B cell (primary cell): Measurements from ENCODE around the gene SIL1. TPM values are rescaled to one million over a fixed set of nuclear protein-coding genes. Genes with fewer than 3 reads are reported as not detected.

Source experiments
- ATAC-seq: fragments of 200-7000 bp; cut with Tn5 transposase; one replicate; pipeline ENCODE4 v1.10.0; 2021; ENCODE audit warnings: low read depth, mild to moderate bottlenecking, moderate number of reproducible peaks, moderate library complexity
- CTCF ChIA-PET: fragments of 350-600 bp; sonication (Branson Sonifier 250); formaldehyde crosslinking; loops from one replicate; lab custom pipeline; 2021; ENCODE audit warnings: antibody characterized with exemption, inconsistent platforms; lab: Charles Lee
- POLR2A ChIA-PET: fragments of 350-600 bp; sonication (Branson Sonifier 250); formaldehyde crosslinking; loops from one replicate; lab custom pipeline; 2021; ENCODE audit warnings: antibody characterized with exemption; lab: Charles Lee
- DNase-seq: peaks from one replicate; pipeline ENCODE4 v3.0.0; 2013
- H2AFZ ChIP-seq: 2 replicates; pipeline ENCODE4 v1.6.1; 2012; ENCODE audit warnings: mild to moderate bottlenecking, low read depth, low read length; ENCODE audit not compliant: insufficient read depth, poor library complexity, severe bottlenecking
- H3K27ac ChIP-seq, 2 donors: 1 replicate in 1 of 2; 2 replicates in 1 of 2; pipeline ENCODE4 v1.5.1; 2012 to 2013; ENCODE audit warnings: low read length in 2 of 2, mild to moderate bottlenecking in 2 of 2, moderate library complexity in 1 of 2
- H3K27me3 ChIP-seq, 4 experiments: fragments of 200-600 bp in 1 of 4; sonication (generic) in 1 of 4; replicated peaks in 1 of 4; 1 replicate in 2 of 4; 2 replicates in 2 of 4; pipeline versions ENCODE4 v1.6.1 to v1.7.0; 2013 to 2016; ENCODE audit warnings: low read length in 3 of 4, mild to moderate bottlenecking in 2 of 4, mixed read lengths in 1 of 4, moderate library complexity in 1 of 4; ENCODE audit not compliant: insufficient read depth in 4 of 4, control insufficient read depth in 3 of 4; ENCODE audit errors: control extremely low read depth in 1 of 4
- H3K36me3 ChIP-seq, 2 experiments: replicated peaks in 1 of 2; 1 replicate in 1 of 2; 2 replicates in 1 of 2; pipeline versions ENCODE4 v1.6.1 to v1.7.1; 2013; ENCODE audit warnings: low read length in 1 of 2; ENCODE audit not compliant: insufficient read depth in 2 of 2, control insufficient read depth in 1 of 2; ENCODE audit errors: control extremely low read depth in 1 of 2, extremely low read depth in 1 of 2
- H3K4me1 ChIP-seq, 2 donors: fragments of 200-600 bp in 1 of 2; sonication (generic) in 1 of 2; 1 replicate in 1 of 2; 2 replicates in 1 of 2; pipeline versions ENCODE4 v1.5.1 to v1.6.1; 2013 to 2017; ENCODE audit warnings: low read length in 2 of 2; ENCODE audit not compliant: control insufficient read depth in 2 of 2, insufficient read depth in 2 of 2
- H3K4me2 ChIP-seq: replicated peaks from 2 replicates; pipeline ENCODE3; 2012; ENCODE audit warnings: mild to moderate bottlenecking, low read depth, low read length; ENCODE audit not compliant: poor library complexity, severe bottlenecking
- H3K4me3 ChIP-seq, 5 experiments: fragments of 200-600 bp in 1 of 5; sonication (generic) in 1 of 5; 1 replicate in 3 of 5; 2 replicates in 2 of 5; pipeline versions ENCODE4 v1.5.1 to v1.7.0; 2011 to 2016; ENCODE audit warnings: low read length in 4 of 5, mild to moderate bottlenecking in 4 of 5, low read depth in 2 of 5, control low read depth in 1 of 5, moderate library complexity in 1 of 5; ENCODE audit not compliant: insufficient read depth in 1 of 5; ENCODE audit errors: control extremely low read depth in 1 of 5, extremely low read depth in 1 of 5
- H3K79me2 ChIP-seq: fragments of 200-600 bp; sonication (generic); one replicate; pipeline ENCODE4 v1.6.0; 2016; ENCODE audit warnings: low read length; ENCODE audit not compliant: control insufficient read depth, insufficient read depth
- H3K9ac ChIP-seq: fragments of 200-600 bp; sonication (generic); 2 replicates; pipeline ENCODE4 v1.6.1; 2017; ENCODE audit warnings: mild to moderate bottlenecking, low read length, moderate library complexity
- H3K9me3 ChIP-seq, 3 donors: one replicate each; pipeline versions ENCODE4 v1.6.1 to v1.7.1; 2013; ENCODE audit warnings: low read length in 2 of 3; ENCODE audit not compliant: control insufficient read depth in 2 of 3, insufficient read depth in 1 of 3; ENCODE audit errors: control extremely low read depth in 1 of 3
- H4K20me1 ChIP-seq: 2 replicates; pipeline ENCODE4 v1.6.0; 2012; ENCODE audit warnings: mild to moderate bottlenecking, low read length; ENCODE audit not compliant: insufficient read depth, control insufficient read depth, poor library complexity, severe bottlenecking
- H3K27ac Mint-ChIP-seq: one replicate; pipeline ENCODE4 v1.8.0; 2021; ENCODE audit warnings: mixed read lengths
- H3K27me3 Mint-ChIP-seq: one replicate; pipeline ENCODE4 v1.8.0; 2021; ENCODE audit warnings: mixed read lengths
- H3K4me1 Mint-ChIP-seq: one replicate; pipeline ENCODE4 v1.8.0; 2021; ENCODE audit warnings: mixed read lengths
- H3K4me3 Mint-ChIP-seq: one replicate; pipeline ENCODE4 v1.8.0; 2021; ENCODE audit warnings: mixed read lengths
- H3K9me3 Mint-ChIP-seq: one replicate; pipeline ENCODE4 v1.8.0; 2022; ENCODE audit warnings: mixed read lengths; ENCODE audit not compliant: insufficient read depth
- EZH2 ChIP-seq: IDR thresholded peaks from 2 replicates; pipeline ENCODE4 v1.6.1; 2012; ENCODE audit warnings: borderline replicate concordance, low read depth, mild to moderate bottlenecking, moderate library complexity, low read length; ENCODE audit not compliant: insufficient read depth, poor library complexity, severe bottlenecking
- WGBS: methylation state at CpG from one replicate; pipeline ENCODE4 v1.1.5; 2013; ENCODE audit warnings: missing lambda C conversion rate; ENCODE audit not compliant: insufficient coverage; 5-methylcytosine and 5-hydroxymethylcytosine counted together
- intact Hi-C: fragments of 100-400 bp; cut with micrococcal nuclease; formaldehyde crosslinking; loops from one replicate; pipeline ENCODE4 v1.10.0; 2022
- polyA plus RNA-seq: library from polyadenylated mRNA; depleted of rRNA; stranded (reverse); fragments of >200 nt; gene quantifications from 2 replicates; pipeline ENCODE4 v1.2.3, GENCODE V29; 2012
- total RNA-seq, 2 donors: library from RNA; stranded (reverse); fragments of 120-200 nt in 1 of 2; gene quantifications; 1 replicate in 1 of 2; 2 replicates in 1 of 2; pipeline versions ENCODE4 v1.2.3 to v1.2.4, GENCODE V29; 2013 to 2022
- TF ChIP-seq, protein P1 (sequence below): fragments of 200-600 bp; IDR thresholded peaks from one replicate; pipeline ENCODE4 v1.8.0; 2022; ENCODE audit warnings: antibody characterized with exemption, mild to moderate bottlenecking

Gene SIL1
- total and polyA plus RNA-seq, 2 donors (not counting 1 experiment from before 2014, with no cell fraction given) = 16.9 to 19.8 TPM

DNA sequence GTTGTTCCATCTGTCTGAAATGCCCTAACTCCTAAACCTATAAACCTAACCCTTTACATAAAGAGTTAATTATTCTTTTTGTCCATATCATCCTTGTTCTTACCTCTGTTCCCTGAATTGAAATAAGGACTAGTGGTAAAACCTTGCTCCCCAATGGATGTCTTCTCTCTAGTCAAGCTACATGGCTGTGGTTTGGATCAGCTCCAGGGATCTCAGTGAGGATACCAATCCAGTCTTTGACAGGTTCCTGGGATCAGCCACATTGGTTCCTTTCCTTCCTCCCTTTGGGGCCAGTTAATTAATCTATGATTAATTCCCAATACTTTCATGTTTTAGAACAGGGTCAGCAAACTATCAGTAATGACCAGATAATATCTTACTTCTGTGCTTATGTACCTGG, 151.6 kb downstream of the SIL1 start:
- H3K36me3 ChIP-seq = peaks cover 0 to 2% of the 10 kb centered on the region in 2 experiments
- ATAC-seq = no peak
- Mint-ChIP-seq H3K27ac (no peak overlapping the region), H3K4me1 (no peaks in the 10 kb centered on the region), H3K4me3 (no peak overlapping the region), H3K27me3 (no peaks in the 10 kb centered on the region), H3K9me3 (no peaks in the 10 kb centered on the region)
- no peaks in the 10 kb centered on the region for H3K79me2 ChIP-seq
- H2AFZ ChIP-seq = no peak overlapping the region
- CTCF ChIA-PET = no interaction called here
- H3K4me1 ChIP-seq = no peaks in the 10 kb centered on the region
- H3K27ac ChIP-seq = no peak overlapping the region
- intact Hi-C loops = no loop called here
- no peak overlapping the region for H3K4me2 ChIP-seq
- no peak for DNase-seq
- no peak for TF ChIP-seq EZH2
- TF ChIP-seq, protein P1, sequence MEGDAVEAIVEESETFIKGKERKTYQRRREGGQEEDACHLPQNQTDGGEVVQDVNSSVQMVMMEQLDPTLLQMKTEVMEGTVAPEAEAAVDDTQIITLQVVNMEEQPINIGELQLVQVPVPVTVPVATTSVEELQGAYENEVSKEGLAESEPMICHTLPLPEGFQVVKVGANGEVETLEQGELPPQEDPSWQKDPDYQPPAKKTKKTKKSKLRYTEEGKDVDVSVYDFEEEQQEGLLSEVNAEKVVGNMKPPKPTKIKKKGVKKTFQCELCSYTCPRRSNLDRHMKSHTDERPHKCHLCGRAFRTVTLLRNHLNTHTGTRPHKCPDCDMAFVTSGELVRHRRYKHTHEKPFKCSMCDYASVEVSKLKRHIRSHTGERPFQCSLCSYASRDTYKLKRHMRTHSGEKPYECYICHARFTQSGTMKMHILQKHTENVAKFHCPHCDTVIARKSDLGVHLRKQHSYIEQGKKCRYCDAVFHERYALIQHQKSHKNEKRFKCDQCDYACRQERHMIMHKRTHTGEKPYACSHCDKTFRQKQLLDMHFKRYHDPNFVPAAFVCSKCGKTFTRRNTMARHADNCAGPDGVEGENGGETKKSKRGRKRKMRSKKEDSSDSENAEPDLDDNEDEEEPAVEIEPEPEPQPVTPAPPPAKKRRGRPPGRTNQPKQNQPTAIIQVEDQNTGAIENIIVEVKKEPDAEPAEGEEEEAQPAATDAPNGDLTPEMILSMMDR = no peak
- H3K27me3 ChIP-seq = no peaks in the 10 kb centered on the region
- POLR2A ChIA-PET = no interaction called here
- H4K20me1 ChIP-seq = no peaks in the 10 kb centered on the region
- H3K4me3 ChIP-seq = no peak overlapping the region
- H3K9me3 ChIP-seq = no peaks in the 10 kb centered on the region
- H3K9ac ChIP-seq = no peak overlapping the region

DNA sequence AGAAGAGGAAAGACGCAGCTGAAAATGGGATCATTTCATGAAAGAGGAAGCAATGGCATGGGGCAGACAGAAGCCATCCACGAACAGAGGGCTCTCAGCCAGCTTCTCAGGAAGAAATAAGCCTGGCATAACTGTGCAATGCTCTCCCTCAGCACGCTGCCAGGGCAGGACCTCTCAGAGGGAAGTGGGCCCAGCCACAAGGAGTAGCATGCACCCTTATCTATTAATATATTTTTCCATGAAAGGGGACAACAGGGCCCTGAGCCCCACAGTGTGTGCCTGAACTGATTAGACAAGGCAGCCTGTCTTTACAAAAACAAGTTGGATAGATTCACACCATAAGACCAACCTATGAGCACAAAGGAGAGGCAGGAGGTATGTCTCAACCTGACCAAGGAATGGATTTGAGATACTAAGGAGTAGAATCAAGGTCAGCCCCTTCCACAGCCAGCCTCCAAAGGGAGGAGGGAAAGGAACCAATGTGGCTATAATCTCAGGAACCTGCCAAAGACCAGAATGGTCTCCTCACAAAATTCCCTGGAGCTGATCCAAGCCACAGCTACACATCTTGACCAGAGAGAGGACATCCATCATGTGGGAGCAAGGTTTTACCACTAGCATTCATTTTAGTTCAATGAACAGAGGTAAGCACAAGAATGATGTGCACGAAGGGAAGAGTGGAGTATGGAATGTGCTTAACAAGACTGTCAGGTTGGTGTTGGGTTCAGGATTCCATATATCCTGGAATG, 154.8 kb downstream of the SIL1 start:
- no peaks in the 10 kb centered on the region for H3K4me1 ChIP-seq
- H3K27ac ChIP-seq = no peak overlapping the region
- no peak overlapping the region for H3K4me2 ChIP-seq
- H3K9ac ChIP-seq = no peak overlapping the region
- H2AFZ ChIP-seq = no peak overlapping the region
- peaks cover 0 to 2% of the 10 kb centered on the region in 2 experiments for H3K36me3 ChIP-seq
- H3K79me2 ChIP-seq = no peaks in the 10 kb centered on the region
- no peaks in the 10 kb centered on the region for H3K27me3 ChIP-seq
- intact Hi-C loops = no loop called here
- ChIA-PET CTCF (no interaction called here), POLR2A (no interaction called here)
- H3K9me3 ChIP-seq = no peaks in the 10 kb centered on the region
- H3K4me3 Mint-ChIP-seq = no peak overlapping the region
- no peak for ATAC-seq
- H3K4me3 ChIP-seq = no peak overlapping the region
- H3K9me3 Mint-ChIP-seq = no peaks in the 10 kb centered on the region
- no peaks in the 10 kb centered on the region for H3K4me1 Mint-ChIP-seq
- TF ChIP-seq EZH2 = no peak
- TF ChIP-seq, protein P1 = no peak
- H3K27ac Mint-ChIP-seq = no peak overlapping the region
- no peaks in the 10 kb centered on the region for H4K20me1 ChIP-seq
- no peaks in the 10 kb centered on the region for H3K27me3 Mint-ChIP-seq
- DNase-seq = no peak
- WGBS = 68% methylated on average over 4 of the region's 4 CpGs
